GM18508 (cell line): ENCODE measurements around the gene MED13L.

ENCODE experiments used
- ATAC-seq: cut with Tn5 transposase; IDR thresholded peaks from one replicate; pipeline ENCODE4 v1.9.1; 2021; ENCODE audit warnings: moderate number of reproducible peaks; ENCODE audit not compliant: insufficient read depth, unreplicated experiment

MED13L gene

DNA sequence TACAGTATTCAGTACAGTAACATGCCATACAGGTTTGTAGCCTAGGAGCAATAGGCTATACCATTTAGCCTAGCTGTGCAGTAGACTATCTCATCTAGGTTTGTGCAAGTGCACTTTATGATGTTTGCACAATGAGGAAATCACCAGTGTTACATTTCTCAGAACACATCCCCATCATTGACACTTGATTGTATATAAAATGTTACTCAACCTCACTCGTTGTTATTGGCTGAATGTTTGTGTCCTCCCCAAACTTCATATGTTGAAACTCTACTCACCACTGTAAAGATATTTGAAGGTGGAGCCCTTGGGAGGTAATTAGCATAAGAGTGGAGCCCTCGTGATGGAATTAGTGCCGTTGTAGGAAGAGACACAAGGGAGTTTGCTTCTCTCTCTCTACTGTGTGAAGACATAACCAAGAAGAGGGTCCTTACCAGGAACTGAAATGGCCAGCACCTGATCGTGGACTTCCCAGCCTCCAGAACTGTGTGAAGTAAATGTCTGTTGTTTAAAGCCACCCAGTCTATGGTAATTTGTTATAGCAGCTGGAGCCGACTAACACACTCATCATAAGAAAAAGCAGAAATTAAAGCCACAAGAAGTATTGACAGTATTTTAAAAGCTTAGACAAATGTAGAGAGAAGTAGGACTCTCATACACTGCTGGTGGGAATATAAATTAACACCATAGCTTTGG is 3.2 kb upstream of the MED13L start:
- no peak for ATAC-seq

DNA sequence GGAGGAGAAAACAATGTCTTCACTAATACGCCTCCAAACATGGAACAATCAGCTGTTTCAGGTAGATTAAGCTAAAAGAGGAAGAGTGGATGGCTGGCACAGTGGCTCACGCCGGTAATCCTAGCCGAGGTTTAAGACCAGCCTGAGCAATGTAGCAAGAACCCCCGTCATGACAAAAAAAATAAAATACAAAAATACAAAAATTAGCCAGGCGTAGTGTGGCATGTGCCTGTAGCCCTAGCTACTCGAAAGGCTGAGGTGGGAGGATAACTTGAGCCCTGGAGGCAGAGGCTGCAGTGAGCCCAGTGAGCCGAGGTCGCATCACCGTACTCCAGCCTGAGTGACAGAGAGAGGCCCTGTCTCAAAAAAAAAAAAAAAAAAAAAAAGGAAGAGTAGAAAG is 1.2 kb upstream of the MED13L start:
- ATAC-seq = no peak

DNA sequence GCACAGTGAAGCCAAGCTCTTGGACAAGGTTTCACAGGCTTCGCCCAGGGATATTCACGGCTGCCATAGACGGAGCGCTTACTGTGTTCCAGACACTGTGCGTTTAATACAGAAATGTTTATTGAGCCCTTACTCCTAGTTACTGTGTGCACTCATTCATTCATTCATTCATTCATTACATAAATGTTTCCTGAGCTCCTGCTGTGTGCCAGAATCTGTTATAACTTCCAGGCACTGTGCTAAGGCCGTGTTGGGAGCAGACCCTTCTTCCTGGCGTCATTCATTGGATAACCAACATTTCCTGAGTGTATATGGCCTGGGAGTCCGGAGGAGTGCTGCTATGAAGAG is 760 bp upstream of the MED13L start:
- ATAC-seq = no peak

DNA sequence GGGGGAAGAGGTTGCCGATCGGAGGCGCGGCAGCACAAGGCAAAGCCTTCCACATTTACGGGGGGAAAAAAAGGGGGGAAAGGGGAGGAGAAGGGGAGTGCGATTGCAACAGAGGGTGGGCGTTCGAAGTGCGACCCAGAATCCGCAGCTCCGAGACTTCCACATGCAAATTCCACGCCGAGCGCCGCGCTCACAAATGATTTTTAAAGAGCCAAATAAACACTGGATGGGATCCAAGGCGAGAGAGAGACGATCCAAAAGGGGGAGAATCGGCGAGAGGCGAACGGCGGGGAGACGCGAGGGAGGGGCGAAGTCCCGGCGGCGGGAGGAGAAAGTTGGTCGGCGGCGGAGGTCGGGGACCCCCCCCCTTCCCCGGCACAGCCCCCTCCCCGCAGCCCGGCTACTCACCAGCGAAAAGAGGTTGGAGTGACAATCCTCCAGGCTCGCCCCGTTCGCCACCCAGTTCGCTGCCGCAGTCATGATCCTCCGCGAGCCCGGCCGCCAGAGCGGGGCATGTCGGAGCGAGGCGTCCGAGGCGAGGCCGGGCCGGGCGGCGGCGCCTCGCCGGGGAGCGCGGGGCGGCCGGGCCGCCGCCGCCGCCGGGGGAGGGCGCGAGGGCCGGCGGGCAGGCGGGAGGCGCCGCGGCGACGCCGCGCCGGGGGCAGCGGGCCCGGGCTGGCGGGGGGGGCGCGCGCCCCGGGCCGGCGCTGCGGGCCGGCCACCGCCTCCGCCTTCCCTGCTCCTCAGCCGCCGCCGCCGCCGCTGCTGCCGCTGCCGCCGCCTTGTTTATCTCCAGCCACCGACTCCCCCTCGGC is 634 bp downstream of the MED13L start:
- ATAC-seq = no peak

DNA sequence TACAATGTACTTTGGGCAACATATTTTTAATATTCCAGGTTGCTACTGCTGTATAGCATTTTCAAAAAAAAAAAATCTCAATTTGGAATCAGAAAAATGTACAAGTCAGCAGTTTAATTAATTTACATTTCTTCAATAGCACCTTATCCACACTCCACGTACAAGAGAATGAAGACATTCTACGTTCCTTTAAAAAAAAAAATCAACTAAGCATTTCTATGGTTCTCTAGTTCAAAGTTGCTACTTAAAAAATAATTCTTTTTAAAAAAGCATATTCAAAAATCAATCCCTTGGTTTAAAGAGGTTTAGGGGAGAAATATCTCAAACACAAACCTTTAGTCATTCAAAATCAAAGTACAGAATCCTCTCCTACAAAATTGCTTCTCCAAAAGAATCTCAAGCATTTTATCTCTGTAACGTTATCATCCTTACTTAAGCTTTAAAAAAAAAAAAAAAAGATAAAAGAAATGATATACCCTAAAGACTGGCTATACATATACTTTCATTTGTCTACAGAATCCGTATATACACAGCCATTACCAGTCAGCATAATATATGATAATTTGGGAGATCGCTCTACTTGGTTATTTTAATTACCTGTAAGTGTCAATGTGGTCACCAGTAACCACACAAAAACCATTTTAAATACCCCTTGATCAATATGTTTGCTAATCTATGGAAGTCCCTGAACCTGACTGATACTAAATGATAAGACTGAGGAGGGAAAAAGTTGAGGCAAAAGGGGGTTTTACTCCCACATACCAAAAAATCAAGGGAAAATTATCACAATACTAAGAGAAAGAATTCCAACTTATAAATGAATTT is 2.7 kb downstream of the MED13L start:
- no peak for ATAC-seq

DNA sequence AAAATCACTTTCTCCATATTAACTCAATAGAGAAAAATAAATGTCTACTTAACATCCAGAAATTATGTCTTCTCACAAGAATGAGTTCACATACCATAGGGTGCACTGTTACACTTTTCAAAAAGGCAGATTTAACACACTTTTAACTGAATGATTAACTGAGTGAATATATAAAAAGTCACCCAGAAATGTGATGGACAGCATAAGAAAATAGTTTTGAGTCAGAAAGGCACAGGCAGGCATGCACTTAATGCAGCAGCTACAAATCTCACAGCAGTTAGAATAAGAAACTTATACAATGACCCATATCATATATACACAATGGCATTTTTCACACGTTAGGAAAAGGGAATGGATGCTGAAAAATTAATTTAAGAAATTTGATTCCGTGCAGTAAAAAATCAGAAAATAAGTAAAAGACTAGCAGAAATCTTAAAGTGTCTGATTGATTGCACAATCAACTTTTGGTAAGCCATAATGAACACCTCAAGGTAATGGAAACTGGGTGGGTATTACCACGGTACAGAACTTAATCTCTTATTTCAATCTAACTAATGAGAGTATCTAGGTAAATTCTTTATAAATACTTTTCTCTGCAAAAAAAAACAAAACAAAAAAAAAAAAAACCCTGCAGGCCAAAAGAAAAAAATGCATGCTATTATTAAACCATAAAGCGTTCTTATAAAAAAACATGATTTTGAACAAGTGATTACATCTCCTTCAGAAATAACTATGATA is 3.5 kb downstream of the MED13L start:
- no peak for ATAC-seq

DNA sequence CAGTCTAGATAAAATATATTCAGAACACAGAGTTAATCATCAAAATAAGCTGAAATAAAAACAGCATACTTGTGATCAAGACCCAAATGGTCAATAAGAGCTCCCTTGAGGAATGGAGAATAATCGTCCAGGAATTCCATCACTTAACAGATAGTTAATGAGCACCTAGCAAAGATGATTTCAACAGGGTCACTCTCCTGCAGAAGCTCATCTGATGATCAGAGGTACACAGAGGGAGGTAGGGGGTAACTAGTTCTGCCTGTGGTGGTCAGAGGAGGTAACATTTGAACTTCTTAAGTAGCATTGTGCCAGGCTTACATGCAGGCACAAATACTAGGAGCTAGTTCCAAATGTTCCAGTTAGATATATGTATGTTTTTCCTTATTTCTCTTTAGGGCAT is 9.5 kb downstream of the MED13L start:
- no peak for ATAC-seq

DNA sequence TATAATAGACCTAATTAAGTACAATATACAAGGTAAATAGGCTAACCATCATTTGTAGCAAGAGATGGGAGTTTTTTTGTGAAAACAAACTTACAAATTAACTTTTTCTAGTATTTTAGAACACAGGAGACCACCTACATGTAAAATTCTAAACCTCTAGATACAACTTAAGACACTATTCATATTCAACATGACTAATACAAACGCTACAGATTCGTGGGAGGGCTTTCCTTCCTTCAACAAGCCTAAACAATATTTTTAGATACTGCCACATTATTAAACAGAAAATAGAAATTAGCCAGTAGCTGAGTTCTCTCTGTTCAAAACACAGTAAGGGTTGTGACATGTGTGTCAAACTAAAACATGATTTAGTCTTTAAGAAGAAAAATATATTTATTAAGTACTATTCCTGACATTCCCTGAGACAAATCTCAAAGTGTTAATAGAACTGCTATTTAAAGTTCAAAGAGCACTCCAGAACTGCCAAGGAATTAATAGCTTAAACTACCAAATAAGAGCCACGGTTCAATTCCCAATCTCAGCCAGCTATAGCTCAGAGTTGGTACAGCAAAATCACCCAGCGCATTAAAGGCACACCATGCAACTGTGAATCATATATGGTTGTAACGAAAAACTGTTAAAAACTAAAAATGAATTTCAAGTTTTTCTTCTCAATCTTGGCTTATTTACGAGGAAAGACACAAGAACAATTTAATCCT is 10.7 kb downstream of the MED13L start:
- no peak for ATAC-seq

GRCh38 chr12:116266168-116266601 is 11.3 kb downstream of the MED13L start:
- ATAC-seq = no peak

DNA sequence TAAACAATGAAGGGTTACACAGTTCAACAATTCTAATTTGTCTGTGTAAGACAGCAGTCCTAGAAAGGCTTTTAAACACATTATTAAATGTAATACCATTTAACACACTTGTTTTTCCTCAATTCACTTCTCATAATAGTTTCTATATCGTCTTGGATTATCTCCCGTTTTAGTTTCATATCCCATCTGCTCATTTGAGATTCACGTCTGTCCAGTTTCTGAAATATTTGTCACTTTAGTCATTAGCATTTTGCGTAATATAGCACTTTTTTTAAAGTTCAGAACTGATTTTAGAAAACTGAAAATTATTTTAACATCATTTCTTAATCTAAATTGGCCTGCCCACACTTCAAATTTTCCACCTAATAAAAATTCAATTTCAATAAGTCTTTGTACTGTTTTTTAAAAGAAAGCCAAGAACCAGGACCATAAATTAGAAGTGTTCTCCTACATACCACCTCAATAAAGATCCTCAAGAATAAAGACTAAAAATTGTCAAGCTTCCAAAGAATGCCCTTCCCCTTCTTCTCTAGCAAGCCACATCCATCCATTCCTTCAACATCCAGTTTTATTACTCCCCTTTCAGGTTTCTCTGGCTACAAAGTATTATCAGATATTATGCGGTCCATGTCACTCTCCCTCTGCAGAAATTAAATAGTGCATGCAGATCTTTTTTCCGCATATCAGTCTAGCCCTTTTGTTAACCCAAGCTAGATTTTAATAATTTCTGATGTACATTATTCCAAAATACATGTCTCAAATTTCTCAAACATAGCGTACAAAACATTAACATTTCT is 11.9 kb downstream of the MED13L start:
- ATAC-seq = no peak

- no peak for ATAC-seq
Observed at GRCh38 chr12:116264525-116265070, 12.9 kb downstream of the MED13L start.

- ATAC-seq = no peak
Observed at GRCh38 chr12:116263844-116264243, 13.6 kb downstream of the MED13L start.

GRCh38 chr12:116263431-116263830 is 14.1 kb downstream of the MED13L start:
- ATAC-seq = no peak

GRCh38 chr12:116262741-116263140 is 14.8 kb downstream of the MED13L start:
- ATAC-seq = no peak

GRCh38 chr12:116261525-116262100 is 15.9 kb downstream of the MED13L start:
- ATAC-seq = no peak

DNA sequence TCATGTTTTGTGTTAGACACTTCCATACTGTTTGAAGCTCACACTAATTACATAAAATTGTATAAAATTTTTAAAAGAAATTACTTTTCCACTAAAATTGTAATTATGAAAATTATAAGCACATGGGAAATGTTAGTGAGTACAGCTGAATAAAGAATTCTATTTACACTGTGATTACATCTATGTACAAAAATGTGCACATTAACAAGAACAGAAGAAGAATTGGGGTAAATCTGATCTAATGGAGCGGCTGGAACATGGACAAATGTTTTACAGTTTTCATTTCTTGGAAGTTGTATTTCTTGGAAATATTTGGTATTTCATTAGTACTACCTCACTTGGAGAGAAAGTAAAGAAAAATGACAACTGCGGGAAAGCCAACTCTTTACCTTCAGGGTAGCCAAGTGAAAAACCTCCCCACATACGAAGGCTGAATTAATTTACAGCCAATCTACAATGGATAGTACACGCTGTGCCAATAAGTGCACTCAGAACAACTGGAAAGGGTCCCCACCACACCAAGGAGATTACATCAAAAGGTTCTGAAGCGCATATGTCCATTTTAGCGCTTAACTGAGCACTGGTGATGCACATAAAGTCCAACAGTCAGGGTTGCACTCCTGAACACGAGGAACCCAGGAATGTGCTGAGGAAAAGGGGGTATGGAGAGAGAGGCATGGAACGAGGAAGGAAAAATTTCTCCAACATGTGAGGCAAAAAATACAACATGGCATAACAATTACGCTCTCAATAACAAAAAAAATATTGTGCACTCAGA is 17.5 kb downstream of the MED13L start:
- ATAC-seq = no peak

DNA sequence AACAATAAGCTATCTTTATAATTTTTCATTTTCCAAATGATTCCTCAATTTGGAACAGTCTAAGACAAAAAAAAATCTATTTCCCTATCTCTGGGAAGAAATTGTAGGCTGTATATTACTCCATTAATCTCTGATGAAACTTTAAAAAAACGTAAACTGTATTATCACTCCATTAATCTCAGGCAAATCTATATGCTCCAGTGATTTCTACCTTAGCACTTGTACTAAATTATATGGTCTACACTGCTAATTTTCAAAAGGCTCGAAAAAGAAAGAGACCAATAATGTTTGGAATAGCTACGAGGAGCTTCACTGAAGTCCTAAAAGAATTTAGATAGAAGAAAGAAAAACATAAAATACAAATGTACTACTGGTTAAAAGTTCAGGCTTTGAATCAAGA is 19.7 kb downstream of the MED13L start:
- ATAC-seq = no peak

DNA sequence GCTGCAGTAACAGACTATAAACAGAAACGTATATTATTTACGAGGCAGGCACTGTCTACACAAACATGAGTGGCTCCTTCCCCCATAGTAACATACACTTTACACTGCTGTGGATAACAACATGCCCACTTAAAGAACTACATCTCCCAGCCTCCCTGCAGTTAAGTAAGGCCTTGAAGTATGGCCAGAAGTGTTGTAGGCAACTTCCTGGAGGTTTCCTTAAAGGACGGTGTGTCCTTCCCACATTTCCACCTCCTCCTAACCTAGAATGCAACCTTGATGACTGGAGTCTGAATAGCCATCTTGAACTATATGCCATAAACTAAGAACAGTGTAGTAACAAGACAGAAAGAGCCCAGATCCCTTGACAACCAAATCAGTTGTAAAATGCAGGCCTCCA is 20.3 kb downstream of the MED13L start:
- no peak for ATAC-seq
